Adrenal gland (tissue), 5 donors: ENCODE data around the gene ATXN7L1.

Experiments used
- POLR2A ChIP-seq, 2 donors: fragments of 450-650 bp; IDR thresholded peaks; one replicate each; pipeline ENCODE4 v1.6.1; 2017; ENCODE audit warnings: antibody characterized with exemption in 2 of 2, mild to moderate bottlenecking in 2 of 2, moderate library complexity in 1 of 2
- TF ChIP-seq, protein P1 (sequence below), 6 experiments: fragments of 450-650 bp in 4 of 6; fragments of 200-600 bp in 2 of 6; sonication (generic) in 1 of 6; IDR thresholded peaks; 1 replicate in 5 of 6; 2 replicates in 1 of 6; pipeline versions ENCODE4 v1.5.1 to v1.8.0; 2016 to 2021; ENCODE audit warnings: antibody characterized with exemption in 6 of 6, mild to moderate bottlenecking in 2 of 6, moderate library complexity in 1 of 6
- donor health status: DM: no; HTN: no; CAD: no.

DNA sequence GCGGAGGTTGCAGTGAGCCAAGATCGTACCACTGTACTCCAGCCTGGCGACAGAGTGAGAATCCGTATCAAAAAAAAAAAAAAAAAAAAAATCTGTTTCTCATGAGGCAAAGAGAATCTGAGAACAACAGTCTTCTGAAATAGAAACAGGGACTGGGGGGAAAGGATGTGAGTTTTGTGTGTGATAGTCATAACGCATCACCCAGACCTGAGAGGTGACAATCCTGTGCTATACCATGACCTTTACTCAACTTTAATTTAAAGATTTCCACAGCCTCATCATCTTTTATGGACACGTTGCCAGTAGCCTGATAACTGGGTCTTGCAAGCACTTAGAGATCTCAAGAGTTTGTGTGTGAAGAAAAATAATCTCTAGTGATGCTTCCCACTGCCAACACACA, 2.3 kb downstream of the ATXN7L1 start:
- TF ChIP-seq POLR2A (IDR thresholded peaks at IDR 0.05) = no peak
- TF ChIP-seq, protein P1, sequence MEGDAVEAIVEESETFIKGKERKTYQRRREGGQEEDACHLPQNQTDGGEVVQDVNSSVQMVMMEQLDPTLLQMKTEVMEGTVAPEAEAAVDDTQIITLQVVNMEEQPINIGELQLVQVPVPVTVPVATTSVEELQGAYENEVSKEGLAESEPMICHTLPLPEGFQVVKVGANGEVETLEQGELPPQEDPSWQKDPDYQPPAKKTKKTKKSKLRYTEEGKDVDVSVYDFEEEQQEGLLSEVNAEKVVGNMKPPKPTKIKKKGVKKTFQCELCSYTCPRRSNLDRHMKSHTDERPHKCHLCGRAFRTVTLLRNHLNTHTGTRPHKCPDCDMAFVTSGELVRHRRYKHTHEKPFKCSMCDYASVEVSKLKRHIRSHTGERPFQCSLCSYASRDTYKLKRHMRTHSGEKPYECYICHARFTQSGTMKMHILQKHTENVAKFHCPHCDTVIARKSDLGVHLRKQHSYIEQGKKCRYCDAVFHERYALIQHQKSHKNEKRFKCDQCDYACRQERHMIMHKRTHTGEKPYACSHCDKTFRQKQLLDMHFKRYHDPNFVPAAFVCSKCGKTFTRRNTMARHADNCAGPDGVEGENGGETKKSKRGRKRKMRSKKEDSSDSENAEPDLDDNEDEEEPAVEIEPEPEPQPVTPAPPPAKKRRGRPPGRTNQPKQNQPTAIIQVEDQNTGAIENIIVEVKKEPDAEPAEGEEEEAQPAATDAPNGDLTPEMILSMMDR (IDR thresholded peaks at IDR 0.05) = no peak
